ENCODE data around the gene WWTR1. TPM values are rescaled to one million over a fixed set of nuclear protein-coding genes. Genes with fewer than 3 reads are reported as not detected.

The WWTR1 gene
- total RNA-seq, 1 donor from 2014 or later, result 8.0 TPM

GRCh38 chr3:149529099-149529498 lies 128.7 kb downstream of the WWTR1 start:
- DNase-seq, result no peak

GRCh38 chr3:149528340-149528650 lies 129.5 kb downstream of the WWTR1 start:
- DNase-seq, result no peak

- DNase-seq, result no peak
These were observed 130.1 kb downstream of the WWTR1 start for GRCh38 chr3:149527531-149528339.

- DNase-seq, result no peak
These were observed 134.1 kb downstream of the WWTR1 start for GRCh38 chr3:149523512-149524299.

- DNase-seq, result no peak
These were observed 137.9 kb downstream of the WWTR1 start for GRCh38 chr3:149519912-149520311.

- DNase-seq, result no peak
These were observed 140.9 kb downstream of the WWTR1 start for GRCh38 chr3:149516920-149517319.

- DNase-seq, result no peak
These were observed 142.6 kb downstream of the WWTR1 start for GRCh38 chr3:149515249-149515648.

GRCh38 chr3:149514471-149514870 lies 143.4 kb downstream of the WWTR1 start:
- DNase-seq, result no peak

GRCh38 chr3:149512073-149512782 lies 145.6 kb downstream of the WWTR1 start:
- no peak for DNase-seq

- DNase-seq, result no peak
These were observed 146.7 kb downstream of the WWTR1 start for GRCh38 chr3:149511040-149511626.

- no peak for DNase-seq
These were observed 147.3 kb downstream of the WWTR1 start for GRCh38 chr3:149510480-149510879.

GRCh38 chr3:149509526-149509925 lies 148.3 kb downstream of the WWTR1 start:
- no peak for DNase-seq

GRCh38 chr3:149507491-149508324 lies 150.1 kb downstream of the WWTR1 start:
- no peak for DNase-seq

- DNase-seq, result no peak
These were observed 150.9 kb downstream of the WWTR1 start for GRCh38 chr3:149506965-149507364.

- no peak for DNase-seq
These were observed 151.3 kb downstream of the WWTR1 start for GRCh38 chr3:149506540-149506939.

- DNase-seq, result no peak
These were observed 155.4 kb downstream of the WWTR1 start for GRCh38 chr3:149502438-149502837.

- no peak for DNase-seq
These were observed 156.3 kb downstream of the WWTR1 start for GRCh38 chr3:149501524-149501923.

- no peak for DNase-seq
These were observed 159.7 kb downstream of the WWTR1 start for GRCh38 chr3:149497966-149498670.

- no peak for DNase-seq
These were observed 160.9 kb downstream of the WWTR1 start for GRCh38 chr3:149496891-149497290.

GRCh38 chr3:149495581-149496125 lies 162.2 kb downstream of the WWTR1 start:
- DNase-seq, result no peak
